ENCODE data around the gene KIF16B.

DNA sequence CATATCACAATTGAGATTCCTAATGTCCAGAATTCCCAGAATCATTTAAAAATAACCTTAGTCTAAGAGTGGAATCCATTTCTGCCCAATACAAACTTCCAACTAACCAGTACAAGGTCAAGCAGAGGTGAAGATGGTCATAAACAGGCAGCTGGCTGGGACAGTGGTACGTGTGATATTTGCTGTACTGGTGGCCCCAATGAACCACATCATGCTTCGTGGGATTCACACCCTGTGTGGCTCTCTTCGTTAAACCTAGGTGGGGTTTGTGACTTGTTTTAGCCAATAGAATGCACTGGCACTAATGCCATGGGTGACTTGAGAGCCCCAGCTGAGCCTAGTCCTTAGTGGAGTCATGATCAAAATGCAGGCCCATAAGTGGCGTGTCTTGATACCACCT, 286.6 kb downstream of the KIF16B start:
- TF ChIP-seq POLR2AphosphoS5 (IDR thresholded peaks at IDR 0.05) (no peak), POLR2A (IDR thresholded peaks at IDR 0.05) (no peak)
- TF ChIP-seq, protein P1, sequence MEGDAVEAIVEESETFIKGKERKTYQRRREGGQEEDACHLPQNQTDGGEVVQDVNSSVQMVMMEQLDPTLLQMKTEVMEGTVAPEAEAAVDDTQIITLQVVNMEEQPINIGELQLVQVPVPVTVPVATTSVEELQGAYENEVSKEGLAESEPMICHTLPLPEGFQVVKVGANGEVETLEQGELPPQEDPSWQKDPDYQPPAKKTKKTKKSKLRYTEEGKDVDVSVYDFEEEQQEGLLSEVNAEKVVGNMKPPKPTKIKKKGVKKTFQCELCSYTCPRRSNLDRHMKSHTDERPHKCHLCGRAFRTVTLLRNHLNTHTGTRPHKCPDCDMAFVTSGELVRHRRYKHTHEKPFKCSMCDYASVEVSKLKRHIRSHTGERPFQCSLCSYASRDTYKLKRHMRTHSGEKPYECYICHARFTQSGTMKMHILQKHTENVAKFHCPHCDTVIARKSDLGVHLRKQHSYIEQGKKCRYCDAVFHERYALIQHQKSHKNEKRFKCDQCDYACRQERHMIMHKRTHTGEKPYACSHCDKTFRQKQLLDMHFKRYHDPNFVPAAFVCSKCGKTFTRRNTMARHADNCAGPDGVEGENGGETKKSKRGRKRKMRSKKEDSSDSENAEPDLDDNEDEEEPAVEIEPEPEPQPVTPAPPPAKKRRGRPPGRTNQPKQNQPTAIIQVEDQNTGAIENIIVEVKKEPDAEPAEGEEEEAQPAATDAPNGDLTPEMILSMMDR (IDR thresholded peaks at IDR 0.05), result no peak

All from breast epithelium (tissue), 3 donors.